ENCODE data around the gene MYDGF.

MYDGF gene

DNA sequence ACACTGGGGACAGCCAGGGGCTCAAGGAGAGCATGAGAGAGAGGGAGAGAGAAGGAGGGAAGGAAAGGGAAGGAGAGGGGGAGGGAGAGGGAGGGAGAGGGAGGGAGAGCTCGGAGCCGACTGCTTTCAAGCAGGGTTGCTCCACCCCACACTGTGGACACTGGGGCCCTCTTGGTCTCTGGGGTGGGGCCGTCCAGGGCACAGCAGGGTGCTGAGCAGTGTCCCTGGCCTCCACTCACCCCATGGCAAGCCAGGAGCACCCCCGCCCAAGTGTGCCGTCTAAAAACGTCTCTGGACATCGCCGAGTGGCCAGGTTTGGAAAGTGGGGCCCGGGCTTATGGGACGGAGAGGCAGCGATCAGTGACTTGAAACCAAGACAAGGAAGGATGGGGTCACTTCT, 32.6 kb upstream of the MYDGF start:
- no peak overlapping the region for H3K27ac ChIP-seq (replicated peaks)
- no peaks in the 10 kb centered on the region for H3K27me3 ChIP-seq (ENCODE audit: insufficient read depth, poor library complexity, severe bottlenecking)
- TF ChIP-seq POLR2AphosphoS5 (IDR thresholded peaks at IDR 0.05; ENCODE audit: low read depth) (no peak), GABPA (IDR thresholded peaks at IDR 0.05; ENCODE audit: low read depth) (no peak), SPI1 (IDR thresholded peaks at IDR 0.05; ENCODE audit: borderline replicate concordance, low read depth) (no peak)
- TF ChIP-seq, protein P1, sequence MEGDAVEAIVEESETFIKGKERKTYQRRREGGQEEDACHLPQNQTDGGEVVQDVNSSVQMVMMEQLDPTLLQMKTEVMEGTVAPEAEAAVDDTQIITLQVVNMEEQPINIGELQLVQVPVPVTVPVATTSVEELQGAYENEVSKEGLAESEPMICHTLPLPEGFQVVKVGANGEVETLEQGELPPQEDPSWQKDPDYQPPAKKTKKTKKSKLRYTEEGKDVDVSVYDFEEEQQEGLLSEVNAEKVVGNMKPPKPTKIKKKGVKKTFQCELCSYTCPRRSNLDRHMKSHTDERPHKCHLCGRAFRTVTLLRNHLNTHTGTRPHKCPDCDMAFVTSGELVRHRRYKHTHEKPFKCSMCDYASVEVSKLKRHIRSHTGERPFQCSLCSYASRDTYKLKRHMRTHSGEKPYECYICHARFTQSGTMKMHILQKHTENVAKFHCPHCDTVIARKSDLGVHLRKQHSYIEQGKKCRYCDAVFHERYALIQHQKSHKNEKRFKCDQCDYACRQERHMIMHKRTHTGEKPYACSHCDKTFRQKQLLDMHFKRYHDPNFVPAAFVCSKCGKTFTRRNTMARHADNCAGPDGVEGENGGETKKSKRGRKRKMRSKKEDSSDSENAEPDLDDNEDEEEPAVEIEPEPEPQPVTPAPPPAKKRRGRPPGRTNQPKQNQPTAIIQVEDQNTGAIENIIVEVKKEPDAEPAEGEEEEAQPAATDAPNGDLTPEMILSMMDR (IDR thresholded peaks at IDR 0.05; ENCODE audit: insufficient read depth, low read length): no peak
- TF ChIP-seq, protein P2, sequence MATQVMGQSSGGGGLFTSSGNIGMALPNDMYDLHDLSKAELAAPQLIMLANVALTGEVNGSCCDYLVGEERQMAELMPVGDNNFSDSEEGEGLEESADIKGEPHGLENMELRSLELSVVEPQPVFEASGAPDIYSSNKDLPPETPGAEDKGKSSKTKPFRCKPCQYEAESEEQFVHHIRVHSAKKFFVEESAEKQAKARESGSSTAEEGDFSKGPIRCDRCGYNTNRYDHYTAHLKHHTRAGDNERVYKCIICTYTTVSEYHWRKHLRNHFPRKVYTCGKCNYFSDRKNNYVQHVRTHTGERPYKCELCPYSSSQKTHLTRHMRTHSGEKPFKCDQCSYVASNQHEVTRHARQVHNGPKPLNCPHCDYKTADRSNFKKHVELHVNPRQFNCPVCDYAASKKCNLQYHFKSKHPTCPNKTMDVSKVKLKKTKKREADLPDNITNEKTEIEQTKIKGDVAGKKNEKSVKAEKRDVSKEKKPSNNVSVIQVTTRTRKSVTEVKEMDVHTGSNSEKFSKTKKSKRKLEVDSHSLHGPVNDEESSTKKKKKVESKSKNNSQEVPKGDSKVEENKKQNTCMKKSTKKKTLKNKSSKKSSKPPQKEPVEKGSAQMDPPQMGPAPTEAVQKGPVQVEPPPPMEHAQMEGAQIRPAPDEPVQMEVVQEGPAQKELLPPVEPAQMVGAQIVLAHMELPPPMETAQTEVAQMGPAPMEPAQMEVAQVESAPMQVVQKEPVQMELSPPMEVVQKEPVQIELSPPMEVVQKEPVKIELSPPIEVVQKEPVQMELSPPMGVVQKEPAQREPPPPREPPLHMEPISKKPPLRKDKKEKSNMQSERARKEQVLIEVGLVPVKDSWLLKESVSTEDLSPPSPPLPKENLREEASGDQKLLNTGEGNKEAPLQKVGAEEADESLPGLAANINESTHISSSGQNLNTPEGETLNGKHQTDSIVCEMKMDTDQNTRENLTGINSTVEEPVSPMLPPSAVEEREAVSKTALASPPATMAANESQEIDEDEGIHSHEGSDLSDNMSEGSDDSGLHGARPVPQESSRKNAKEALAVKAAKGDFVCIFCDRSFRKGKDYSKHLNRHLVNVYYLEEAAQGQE (IDR thresholded peaks at IDR 0.05; ENCODE audit: insufficient replicate concordance, low read depth): no peak

DNA sequence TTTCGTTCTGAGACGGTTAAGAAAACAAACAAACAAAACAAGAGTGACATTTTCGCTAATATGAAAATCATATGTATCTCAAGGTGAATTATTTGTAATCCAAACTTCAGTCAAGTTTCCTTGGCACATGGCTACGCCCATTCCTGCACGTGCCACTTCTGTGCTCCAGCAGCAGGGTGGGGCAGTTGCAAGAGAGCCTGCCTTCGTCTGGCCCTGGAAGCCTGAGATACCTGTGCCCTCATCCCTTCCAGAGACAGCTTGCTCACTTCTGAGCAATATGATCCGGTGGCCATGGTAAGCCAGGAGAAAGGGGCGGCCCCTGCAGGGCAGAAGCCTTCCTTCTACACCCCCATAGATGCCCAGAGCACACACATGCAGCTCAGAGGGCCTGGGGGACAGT, 31.4 kb upstream of the MYDGF start:
- Histone ChIP-seq H3K27ac (replicated peaks) (no peak overlapping the region), H3K4me3 (replicated peaks; ENCODE audit: insufficient read depth, low read length) (no peak overlapping the region), H3K27me3 (ENCODE audit: insufficient read depth, poor library complexity, severe bottlenecking) (no peaks in the 10 kb centered on the region)
- TF ChIP-seq GABPA (IDR thresholded peaks at IDR 0.05; ENCODE audit: low read depth): no peak
- TF ChIP-seq, protein P1 (IDR thresholded peaks at IDR 0.05; ENCODE audit: insufficient read depth, low read length): no peak
- no peak for DNase-seq (ENCODE audit: low read depth in 1 of 2, low spot score in 1 of 2)

More for the DNA sequence above, 32.6 kb upstream of the MYDGF start:
- H3K4me3 ChIP-seq (replicated peaks; ENCODE audit: insufficient read depth, low read length): no peak overlapping the region
- no peak for DNase-seq (ENCODE audit: low read depth in 1 of 2, low spot score in 1 of 2)

DNA sequence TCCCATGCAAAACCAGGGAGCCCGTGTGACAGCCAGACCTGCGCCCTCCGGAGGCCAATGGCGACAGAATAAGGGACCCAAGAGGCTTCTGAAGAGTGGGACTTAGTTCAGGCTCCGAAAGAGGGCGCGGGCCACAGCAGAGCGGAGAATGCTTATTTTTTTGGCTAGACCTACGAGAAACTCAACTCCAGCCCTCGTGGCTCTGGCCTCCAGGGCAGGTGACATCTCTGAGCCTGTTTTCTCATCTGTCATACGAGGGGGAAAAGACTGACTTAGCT, 30.5 kb upstream of the MYDGF start:
- no peak for DNase-seq (ENCODE audit: low read depth in 1 of 2, low spot score in 1 of 2)
- H3K27me3 ChIP-seq (ENCODE audit: insufficient read depth, poor library complexity, severe bottlenecking): no peaks in the 10 kb centered on the region
- no peak overlapping the region for H3K27ac ChIP-seq (replicated peaks)
- no peak overlapping the region for H3K4me3 ChIP-seq (replicated peaks; ENCODE audit: insufficient read depth, low read length)
- TF ChIP-seq SPI1 (IDR thresholded peaks at IDR 0.05; ENCODE audit: borderline replicate concordance, low read depth): no peak
- no peak for TF ChIP-seq GABPA (IDR thresholded peaks at IDR 0.05; ENCODE audit: low read depth)
- TF ChIP-seq POLR2AphosphoS5 (IDR thresholded peaks at IDR 0.05; ENCODE audit: low read depth): no peak
- TF ChIP-seq, protein P2 (IDR thresholded peaks at IDR 0.05; ENCODE audit: insufficient replicate concordance, low read depth): no peak
- TF ChIP-seq, protein P1 (IDR thresholded peaks at IDR 0.05; ENCODE audit: insufficient read depth, low read length): no peak

DNA sequence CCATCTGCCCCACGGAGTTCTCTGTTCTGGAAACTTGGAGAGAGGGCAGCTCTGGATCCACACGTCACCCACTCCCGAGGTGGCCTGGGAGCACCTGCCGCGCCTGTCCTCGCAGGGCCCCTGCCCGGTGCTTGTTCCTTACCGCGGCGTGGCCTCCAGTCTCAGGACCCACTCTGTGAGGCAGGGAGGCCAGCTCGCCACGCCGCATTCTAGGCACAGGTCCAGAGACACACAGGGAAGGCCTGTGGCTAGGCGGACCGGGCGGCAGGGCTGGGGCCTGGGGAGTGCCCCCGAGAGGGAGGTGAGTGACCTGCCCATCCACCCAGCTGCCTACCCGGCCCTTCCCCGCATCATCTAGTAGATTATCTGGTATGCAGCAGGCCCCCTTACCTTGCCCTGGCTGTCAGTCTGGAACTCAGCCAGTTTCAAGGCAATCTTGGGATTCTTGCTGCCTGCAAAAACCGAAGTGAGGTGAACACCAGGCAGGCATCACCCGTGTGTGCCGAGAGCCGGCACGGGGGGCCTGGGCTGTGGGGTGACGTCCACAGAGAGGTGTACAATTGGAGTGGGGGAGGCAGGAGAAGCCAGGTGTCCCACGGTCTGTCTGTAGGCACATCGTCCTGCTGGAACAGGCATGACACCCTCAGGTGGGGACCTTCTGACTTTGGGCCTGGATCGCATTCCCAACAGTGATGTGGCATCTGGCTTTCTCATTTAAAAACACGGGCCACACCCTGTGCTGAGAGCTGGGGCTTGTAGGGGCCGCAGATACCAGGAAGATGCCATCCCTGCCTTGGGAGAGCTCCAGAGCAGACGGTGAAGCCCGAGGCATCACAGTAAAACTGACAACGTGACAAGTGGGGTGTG, 29.9 kb upstream of the MYDGF start:
- DNase-seq (ENCODE audit: low read depth in 1 of 2, low spot score in 1 of 2): no peak
- H3K4me3 ChIP-seq (replicated peaks; ENCODE audit: insufficient read depth, low read length): no peak overlapping the region
- no peak overlapping the region for H3K27ac ChIP-seq (replicated peaks)
- no peaks in the 10 kb centered on the region for H3K27me3 ChIP-seq (ENCODE audit: insufficient read depth, poor library complexity, severe bottlenecking)
- no peak for TF ChIP-seq SPI1 (IDR thresholded peaks at IDR 0.05; ENCODE audit: borderline replicate concordance, low read depth)
- TF ChIP-seq, protein P1 (IDR thresholded peaks at IDR 0.05; ENCODE audit: insufficient read depth, low read length): no peak
- TF ChIP-seq, protein P2 (IDR thresholded peaks at IDR 0.05; ENCODE audit: insufficient replicate concordance, low read depth): no peak
